Activated naive CD8-positive, alpha-beta T cell treated with anti-CD3 and anti-CD28 coated beads, Interleukin-2, amount 50 U/mL, for 24 hours (primary cell): ENCODE results near the gene AK5.

Source experiments
- ATAC-seq: fragments of 150-1000 bp; cut with Tn5 transposase; one replicate; pipeline ENCODE4 v1.10.0; 2021
- DNase-seq: peaks from one replicate; pipeline ENCODE4 v3.0.0; 2021
- H3K27ac Mint-ChIP-seq: one replicate; pipeline ENCODE4 v1.8.0; 2021; ENCODE audit warnings: mild to moderate bottlenecking, mixed read lengths
- H3K27me3 Mint-ChIP-seq: one replicate; pipeline ENCODE4 v1.8.0; 2021; ENCODE audit warnings: mixed read lengths
- H3K36me3 Mint-ChIP-seq: one replicate; pipeline ENCODE4 v1.8.0; 2021; ENCODE audit warnings: low read depth, mixed read lengths
- H3K4me1 Mint-ChIP-seq: one replicate; pipeline ENCODE4 v1.8.0; 2021; ENCODE audit warnings: mixed read lengths
- H3K4me3 Mint-ChIP-seq: one replicate; pipeline ENCODE4 v1.8.0; 2021; ENCODE audit warnings: mild to moderate bottlenecking, moderate library complexity, mixed read lengths
- H3K9me3 Mint-ChIP-seq: one replicate; pipeline ENCODE4 v1.8.0; 2021; ENCODE audit warnings: mixed read lengths

Gene AK5

DNA sequence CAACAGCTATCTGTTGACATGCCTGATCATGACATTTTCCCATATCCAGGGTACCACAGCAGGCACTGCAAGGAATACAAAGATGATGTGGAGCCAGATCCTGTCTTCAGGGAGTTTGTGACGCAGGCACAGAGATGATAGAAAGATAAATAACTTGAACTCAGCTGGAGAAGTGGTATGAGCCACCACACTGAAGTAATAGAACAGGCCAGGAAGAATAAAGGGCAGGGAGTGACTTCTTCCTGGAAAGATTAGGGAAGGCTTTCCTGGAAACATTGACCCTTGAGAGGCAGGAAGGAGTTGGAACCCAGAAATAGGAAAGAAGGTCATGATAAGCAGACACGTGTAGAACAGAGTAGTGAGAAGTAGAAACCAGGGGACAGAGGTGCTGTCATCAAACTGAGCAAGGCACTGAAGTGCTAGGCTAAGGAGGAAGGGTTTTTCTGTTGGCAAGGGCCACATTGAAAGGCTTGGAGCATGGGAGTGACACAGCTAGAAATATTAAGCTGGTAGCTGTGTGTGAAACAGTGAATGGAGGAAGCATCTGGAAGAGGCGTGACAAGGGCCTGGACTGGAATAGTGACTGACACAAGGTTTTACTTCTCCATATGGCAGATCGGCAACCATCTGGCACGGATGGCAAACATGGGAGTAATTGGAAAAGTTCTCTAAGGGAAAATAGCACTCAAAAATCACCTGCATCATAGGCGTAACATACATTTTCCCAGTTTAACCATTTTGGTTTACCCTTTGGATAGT is 68.4 kb downstream of the AK5 start:
- Mint-ChIP-seq H3K9me3 (no peaks in the 10 kb centered on the region), H3K27me3 (no peaks in the 10 kb centered on the region), H3K36me3 (peaks cover 2% of the 10 kb centered on the region), H3K27ac (no peak overlapping the region), H3K4me3 (no peak overlapping the region), H3K4me1 (peaks cover 19% of the 10 kb centered on the region)
- DNase-seq = no peak
- ATAC-seq = no peak

- Mint-ChIP-seq H3K36me3 (peaks cover 2% of the 10 kb centered on the region), H3K27ac (no peak overlapping the region), H3K4me1 (peaks cover 11% of the 10 kb centered on the region), H3K9me3 (peaks cover 5% of the 10 kb centered on the region), H3K27me3 (no peaks in the 10 kb centered on the region), H3K4me3 (no peak overlapping the region)
- ATAC-seq (no peak), DNase-seq (no peak)
Measured at GRCh38 chr1:77354536-77354935, 72.7 kb downstream of the AK5 start.

- Mint-ChIP-seq H3K27me3 (no peaks in the 10 kb centered on the region), H3K9me3 (peaks cover 5% of the 10 kb centered on the region), H3K4me3 (no peak overlapping the region), H3K36me3 (peaks cover 2% of the 10 kb centered on the region), H3K4me1 (peaks cover 11% of the 10 kb centered on the region), H3K27ac (no peak overlapping the region)
- DNase-seq (no peak), ATAC-seq (no peak)
Measured at GRCh38 chr1:77355010-77355409, 73.2 kb downstream of the AK5 start.

- Mint-ChIP-seq H3K27me3 (no peaks in the 10 kb centered on the region), H3K4me3 (no peak overlapping the region), H3K9me3 (peaks cover 5% of the 10 kb centered on the region), H3K4me1 (peaks cover 11% of the 10 kb centered on the region), H3K36me3 (no peaks in the 10 kb centered on the region), H3K27ac (no peak overlapping the region)
- DNase-seq = no peak
- ATAC-seq = no peak
Measured at GRCh38 chr1:77356136-77356535, 74.3 kb downstream of the AK5 start.

DNA sequence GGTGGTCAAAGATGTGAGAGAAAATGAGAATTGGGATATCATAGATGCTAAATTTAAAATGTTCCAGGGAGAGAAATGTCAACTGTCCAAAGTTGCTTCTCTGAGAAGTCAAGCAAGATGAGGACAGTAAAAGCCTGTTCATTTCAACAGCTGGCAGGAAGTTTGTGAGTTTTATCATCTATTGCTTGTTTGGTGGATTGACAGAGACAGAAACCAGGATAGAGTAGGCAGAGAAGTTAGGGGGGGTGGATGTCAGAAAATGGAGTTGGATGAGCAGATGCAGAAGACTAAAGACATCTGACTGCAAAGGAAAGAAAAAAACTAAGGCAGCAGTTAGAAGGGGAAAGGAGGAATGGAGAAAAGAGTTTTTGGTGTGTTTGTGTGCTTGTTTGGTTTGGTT is 78.4 kb downstream of the AK5 start:
- Mint-ChIP-seq H3K9me3 (peaks cover 5% of the 10 kb centered on the region), H3K4me1 (no peaks in the 10 kb centered on the region), H3K4me3 (no peak overlapping the region), H3K27me3 (no peaks in the 10 kb centered on the region), H3K27ac (no peak overlapping the region), H3K36me3 (no peaks in the 10 kb centered on the region)
- DNase-seq (no peak), ATAC-seq (no peak)

DNA sequence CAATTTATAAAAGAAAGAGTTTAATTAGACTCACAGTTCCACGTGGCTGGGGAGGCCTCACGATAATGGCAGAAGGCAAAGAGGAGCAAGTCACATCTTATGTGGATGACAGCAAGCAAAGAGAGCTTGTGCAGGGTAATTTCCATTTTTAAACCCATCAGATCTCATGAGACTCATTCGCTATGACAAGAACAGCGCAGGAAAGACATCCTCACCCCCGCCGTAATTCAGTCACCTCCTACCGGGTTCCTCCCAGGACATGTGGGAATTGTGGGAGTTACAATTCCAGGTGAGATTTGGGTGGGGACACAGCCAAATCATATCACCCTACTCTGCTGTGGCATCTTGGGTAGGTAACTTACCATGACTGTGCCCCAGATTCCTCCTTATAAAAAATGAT is 79.8 kb downstream of the AK5 start:
- no peaks in the 10 kb centered on the region for H3K9me3 Mint-ChIP-seq
- DNase-seq (no peak), ATAC-seq (no peak)
- no peak overlapping the region for H3K4me3 Mint-ChIP-seq
- H3K27me3 Mint-ChIP-seq = no peaks in the 10 kb centered on the region
- no peak overlapping the region for H3K27ac Mint-ChIP-seq
- H3K36me3 Mint-ChIP-seq = no peaks in the 10 kb centered on the region
- H3K4me1 Mint-ChIP-seq = no peaks in the 10 kb centered on the region

DNA sequence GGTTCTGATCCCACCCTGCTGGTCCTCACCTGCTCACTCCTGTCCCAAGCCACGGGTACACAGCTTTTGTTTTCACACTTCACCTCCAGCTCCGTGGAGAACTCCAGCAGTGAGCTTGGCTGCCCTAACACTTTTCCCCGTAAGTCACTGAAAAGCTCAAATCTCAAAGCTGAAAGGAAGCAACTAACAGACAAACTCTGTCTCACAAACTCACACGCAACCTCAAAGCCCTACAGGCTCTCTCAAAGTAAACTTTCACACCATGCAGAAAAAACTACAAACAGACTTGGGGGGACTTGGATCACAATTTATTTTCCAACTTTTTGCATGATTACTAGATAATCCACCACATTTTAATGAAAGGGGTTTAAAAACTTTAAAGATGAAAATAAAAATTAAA is 88.3 kb downstream of the AK5 start:
- peaks cover 14% of the 10 kb centered on the region for H3K4me1 Mint-ChIP-seq
- H3K36me3 Mint-ChIP-seq = no peaks in the 10 kb centered on the region
- no peaks in the 10 kb centered on the region for H3K9me3 Mint-ChIP-seq
- H3K27ac Mint-ChIP-seq = no peak overlapping the region
- ATAC-seq = no peak
- no peak for DNase-seq
- H3K27me3 Mint-ChIP-seq = no peaks in the 10 kb centered on the region
- H3K4me3 Mint-ChIP-seq = no peak overlapping the region

DNA sequence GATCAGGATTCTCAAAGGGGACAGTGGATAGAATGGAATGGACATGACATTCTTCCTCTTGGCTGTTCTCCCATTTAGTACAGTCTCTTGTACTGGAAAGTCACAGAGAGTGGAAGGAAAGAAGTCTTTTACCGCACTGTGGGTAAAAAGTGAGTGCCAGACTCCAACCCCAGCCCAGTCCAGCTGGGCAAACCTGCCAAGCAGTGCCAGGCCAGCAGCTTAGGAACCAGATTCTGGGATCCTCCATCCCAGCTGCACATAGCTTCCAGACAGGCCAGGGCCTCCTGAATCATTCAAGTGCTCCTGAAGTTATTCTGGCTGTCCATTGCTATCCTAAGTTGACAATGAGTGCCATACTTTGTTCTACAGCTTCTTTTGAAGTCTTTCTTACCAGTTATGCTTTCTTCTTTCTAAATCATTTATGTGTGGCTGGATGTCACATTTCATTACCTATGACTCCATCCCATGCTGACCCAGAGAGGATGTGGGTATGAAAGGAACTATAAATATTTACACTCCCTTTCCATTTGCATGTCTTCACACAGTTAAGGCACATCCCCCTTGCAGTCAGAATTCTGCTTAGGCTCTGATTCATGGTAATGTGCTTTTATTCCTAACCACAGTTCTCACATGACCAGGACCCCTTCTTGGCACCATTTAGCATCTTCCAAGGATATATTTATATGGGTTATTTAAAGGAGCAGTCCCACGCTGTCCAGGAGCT is 88.9 kb downstream of the AK5 start:
- peaks cover 14% of the 10 kb centered on the region for H3K4me1 Mint-ChIP-seq
- DNase-seq (no peak), ATAC-seq (peak; percentile 66)
- no peak overlapping the region for H3K4me3 Mint-ChIP-seq
- no peaks in the 10 kb centered on the region for H3K36me3 Mint-ChIP-seq
- no peak overlapping the region for H3K27ac Mint-ChIP-seq
- no peaks in the 10 kb centered on the region for H3K9me3 Mint-ChIP-seq
- H3K27me3 Mint-ChIP-seq = no peaks in the 10 kb centered on the region

- no peak for DNase-seq
- no peak overlapping the region for H3K4me3 Mint-ChIP-seq
Measured at GRCh38 chr1:77371396-77371795, 89.6 kb downstream of the AK5 start.

DNA sequence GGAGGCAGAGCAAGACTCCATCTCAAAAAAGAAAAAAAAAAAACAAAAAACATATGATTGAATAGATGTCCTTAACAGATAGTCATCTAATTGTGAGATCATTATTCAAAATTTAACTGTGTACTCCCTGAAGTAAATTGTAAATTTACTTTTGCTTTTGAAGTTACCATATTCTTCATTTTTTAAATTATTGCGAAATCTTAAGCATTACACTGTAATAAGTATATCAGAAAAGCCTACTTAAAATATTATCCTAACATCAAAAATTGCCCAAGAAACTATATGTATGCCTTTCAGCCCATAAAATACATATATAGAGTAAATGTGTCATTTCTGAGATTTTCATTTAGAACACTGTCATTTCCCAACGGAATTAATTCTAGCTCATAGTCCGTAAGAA is 91.9 kb downstream of the AK5 start:
- no peak overlapping the region for H3K4me3 Mint-ChIP-seq

More at GRCh38 chr1:77371396-77371795, 89.6 kb downstream of the AK5 start:
- H3K27me3 Mint-ChIP-seq = no peaks in the 10 kb centered on the region
- peaks cover 14% of the 10 kb centered on the region for H3K4me1 Mint-ChIP-seq
- H3K9me3 Mint-ChIP-seq = no peaks in the 10 kb centered on the region
- ATAC-seq = no peak
- no peak overlapping the region for H3K27ac Mint-ChIP-seq
- H3K36me3 Mint-ChIP-seq = no peaks in the 10 kb centered on the region

DNA sequence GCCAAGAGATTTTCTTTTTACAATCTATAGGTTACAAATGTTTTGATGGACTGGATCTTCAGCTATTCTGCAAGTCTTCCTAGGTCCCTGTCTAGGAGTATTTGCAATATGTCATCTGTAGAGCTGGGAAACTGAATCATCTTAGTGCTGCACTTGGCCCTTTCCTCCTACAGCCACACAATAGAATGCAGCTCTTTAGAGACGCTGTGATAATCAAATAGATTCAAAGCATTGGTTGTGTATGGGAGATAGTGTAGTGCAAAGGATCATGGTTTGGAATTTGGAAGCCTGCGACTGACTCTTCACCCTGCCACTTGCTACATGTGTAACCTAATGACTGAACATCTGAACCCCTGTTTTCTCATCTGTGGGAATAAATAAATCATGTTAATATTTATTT is 93.7 kb downstream of the AK5 start:
- Mint-ChIP-seq H3K4me3 (no peak overlapping the region), H3K36me3 (no peaks in the 10 kb centered on the region)

More for the DNA sequence above, 91.9 kb downstream of the AK5 start:
- Mint-ChIP-seq H3K27ac (no peak overlapping the region), H3K9me3 (no peaks in the 10 kb centered on the region), H3K4me1 (peaks cover 18% of the 10 kb centered on the region), H3K27me3 (no peaks in the 10 kb centered on the region), H3K36me3 (no peaks in the 10 kb centered on the region)
- DNase-seq (no peak), ATAC-seq (no peak)

DNA sequence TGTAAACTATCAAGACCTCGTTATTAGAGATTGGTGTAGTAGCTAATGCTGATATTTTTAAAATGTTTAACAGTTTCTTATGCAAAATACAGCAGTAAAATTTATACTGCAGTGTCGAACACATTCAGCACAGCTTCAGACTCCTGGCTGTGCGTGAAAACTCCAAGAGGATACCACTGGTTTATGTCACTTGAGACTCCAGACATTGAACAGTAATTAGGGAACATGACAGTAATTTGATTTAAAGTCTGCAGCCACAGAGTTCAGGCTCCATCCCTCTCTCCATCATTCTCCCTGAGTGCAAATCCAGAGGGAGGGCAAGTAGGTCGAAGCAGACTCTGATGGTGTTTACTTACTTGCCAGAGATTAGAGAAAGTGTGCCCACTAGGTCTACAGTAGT is 94.2 kb downstream of the AK5 start:
- H3K9me3 Mint-ChIP-seq = no peaks in the 10 kb centered on the region
- H3K36me3 Mint-ChIP-seq = no peaks in the 10 kb centered on the region
- peaks cover 20% of the 10 kb centered on the region for H3K4me1 Mint-ChIP-seq

More for the DNA sequence above, 93.7 kb downstream of the AK5 start:
- DNase-seq (no peak), ATAC-seq (no peak)
- Mint-ChIP-seq H3K27ac (no peak overlapping the region), H3K27me3 (no peaks in the 10 kb centered on the region), H3K4me1 (peaks cover 23% of the 10 kb centered on the region), H3K9me3 (no peaks in the 10 kb centered on the region)

DNA sequence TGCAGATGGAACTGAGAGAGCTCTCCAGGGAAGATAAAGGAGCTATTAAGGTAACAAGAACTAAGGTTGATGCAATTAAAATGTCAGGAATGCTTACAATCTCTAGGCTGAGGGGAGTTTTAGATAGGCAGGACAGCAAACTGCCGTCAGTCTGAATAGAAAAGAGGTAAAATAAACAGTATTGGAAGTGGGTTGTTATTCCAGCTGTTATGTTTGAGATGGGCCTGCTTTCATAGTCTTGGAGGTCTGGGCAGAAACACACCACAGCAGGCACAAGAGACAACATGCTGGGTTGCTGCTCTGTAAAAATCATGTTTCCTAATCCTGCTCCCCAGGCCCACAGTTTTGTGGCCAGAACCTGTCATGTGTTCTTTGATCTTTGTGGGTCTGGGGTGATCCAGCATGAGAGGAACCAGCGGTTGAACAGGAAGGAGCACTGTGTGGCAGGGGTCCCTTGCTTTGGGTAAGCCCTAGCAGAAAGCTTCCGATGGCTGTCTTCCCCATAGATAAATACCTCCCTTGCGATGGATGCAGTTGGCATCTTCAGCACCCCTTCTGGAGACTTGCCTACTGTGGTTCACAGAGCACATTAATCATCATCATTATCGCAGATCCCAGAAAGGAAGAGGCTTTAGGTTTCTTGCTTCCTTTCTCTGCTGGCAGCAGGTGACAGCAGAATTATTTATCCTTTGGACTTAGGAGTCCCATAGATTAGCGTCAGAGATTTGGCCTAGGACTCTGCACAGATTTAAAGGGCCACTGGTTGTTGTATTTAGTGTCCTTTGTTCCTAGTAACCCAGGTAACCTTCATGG is 97.1 kb downstream of the AK5 start:
- Mint-ChIP-seq H3K9me3 (no peaks in the 10 kb centered on the region), H3K27ac (no peak overlapping the region)
- no peak for ATAC-seq

More for the DNA sequence above, 94.2 kb downstream of the AK5 start:
- Mint-ChIP-seq H3K4me3 (no peak overlapping the region), H3K27ac (no peak overlapping the region), H3K27me3 (no peaks in the 10 kb centered on the region)
- ATAC-seq = no peak
- no peak for DNase-seq

GRCh38 chr1:77382366-77382765 is 100.5 kb downstream of the AK5 start:
- Mint-ChIP-seq H3K9me3 (no peaks in the 10 kb centered on the region), H3K36me3 (no peaks in the 10 kb centered on the region), H3K27ac (no peak overlapping the region), H3K4me1 (peaks cover 15% of the 10 kb centered on the region), H3K4me3 (no peak overlapping the region), H3K27me3 (no peaks in the 10 kb centered on the region)
- DNase-seq (no peak), ATAC-seq (no peak)

More for the DNA sequence above, 97.1 kb downstream of the AK5 start:
- Mint-ChIP-seq H3K27me3 (no peaks in the 10 kb centered on the region), H3K36me3 (no peaks in the 10 kb centered on the region), H3K4me3 (no peak overlapping the region), H3K4me1 (peaks cover 12% of the 10 kb centered on the region)
- DNase-seq = no peak

- no peak overlapping the region for H3K27ac Mint-ChIP-seq
- no peak for DNase-seq
Measured at GRCh38 chr1:77383236-77383635, 101.4 kb downstream of the AK5 start.

More at GRCh38 chr1:77383236-77383635, 101.4 kb downstream of the AK5 start:
- Mint-ChIP-seq H3K4me1 (peaks cover 19% of the 10 kb centered on the region), H3K4me3 (no peak overlapping the region), H3K9me3 (no peaks in the 10 kb centered on the region), H3K36me3 (no peaks in the 10 kb centered on the region), H3K27me3 (no peaks in the 10 kb centered on the region)
- ATAC-seq = no peak
